ENCODE measurements around the gene UBAC2.

The UBAC2 gene

GRCh38 chr13:99321709-99322108 is 121.1 kb downstream of the UBAC2 start:
- peaks cover 63% of the 10 kb centered on the region for H3K36me3 ChIP-seq (ENCODE audit: insufficient read depth, low read length)
- no peak overlapping the region for H3K4me3 ChIP-seq (ENCODE audit: low read depth in 1 of 2, low read length in 2 of 2)
- no peak overlapping the region for H3K9ac ChIP-seq (ENCODE audit: low read depth, low read length)
- TF ChIP-seq CTCF (IDR thresholded peaks at IDR 0.05; ENCODE audit: borderline replicate concordance, extremely low read depth, low read length, poor library complexity, severe bottlenecking): no peak
- TF ChIP-seq EZH2 (IDR thresholded peaks at IDR 0.05; ENCODE audit: borderline replicate concordance, low read depth, low read length, severe bottlenecking): no peak
- no peak overlapping the region for H3K27ac ChIP-seq (ENCODE audit: low read length)
- no peak for ATAC-seq (ENCODE audit: insufficient read depth, low read depth)
- no peaks in the 10 kb centered on the region for H3K79me2 ChIP-seq (ENCODE audit: insufficient read depth, low read length)
- no peak overlapping the region for H3K4me2 ChIP-seq (ENCODE audit: insufficient read depth, low read length)
- no peaks in the 10 kb centered on the region for H3K9me3 ChIP-seq (ENCODE audit: insufficient read depth, low read length, severe bottlenecking)
- H2AFZ ChIP-seq (ENCODE audit: low read depth, low read length): no peak overlapping the region
- H4K20me1 ChIP-seq (ENCODE audit: insufficient read depth, low read length): no peaks in the 10 kb centered on the region
- no peaks in the 10 kb centered on the region for H3K27me3 ChIP-seq (ENCODE audit: insufficient read depth, low read length, poor library complexity)
- peaks cover 6% of the 10 kb centered on the region for H3K4me1 ChIP-seq (ENCODE audit: insufficient read depth, low read length)
- DNase-seq: no peak

- ATAC-seq (ENCODE audit: insufficient read depth, low read depth): no peak
Measured at GRCh38 chr13:99322297-99323103, 121.8 kb downstream of the UBAC2 start.

GRCh38 chr13:99323488-99323887 is 122.8 kb downstream of the UBAC2 start:
- Histone ChIP-seq H3K36me3 (ENCODE audit: insufficient read depth, low read length) (peaks cover 60% of the 10 kb centered on the region), H3K79me2 (ENCODE audit: insufficient read depth, low read length) (no peaks in the 10 kb centered on the region), H3K9ac (ENCODE audit: low read depth, low read length) (no peak overlapping the region), H3K27me3 (ENCODE audit: insufficient read depth, low read length, poor library complexity) (no peaks in the 10 kb centered on the region), H3K9me3 (ENCODE audit: insufficient read depth, low read length, severe bottlenecking) (no peaks in the 10 kb centered on the region), H3K27ac (ENCODE audit: low read length) (no peak overlapping the region), H4K20me1 (ENCODE audit: insufficient read depth, low read length) (no peaks in the 10 kb centered on the region), H2AFZ (ENCODE audit: low read depth, low read length) (no peak overlapping the region), H3K4me3 (ENCODE audit: low read depth in 1 of 2, low read length in 2 of 2) (no peak overlapping the region), H3K4me1 (ENCODE audit: insufficient read depth, low read length) (peaks cover 6% of the 10 kb centered on the region), H3K4me2 (ENCODE audit: insufficient read depth, low read length) (no peak overlapping the region)
- no peak for ATAC-seq (ENCODE audit: insufficient read depth, low read depth)
- no peak for DNase-seq
- TF ChIP-seq CTCF (IDR thresholded peaks at IDR 0.05; ENCODE audit: borderline replicate concordance, extremely low read depth, low read length, poor library complexity, severe bottlenecking): no peak
- TF ChIP-seq EZH2 (IDR thresholded peaks at IDR 0.05; ENCODE audit: borderline replicate concordance, low read depth, low read length, severe bottlenecking): no peak

More at GRCh38 chr13:99322297-99323103, 121.8 kb downstream of the UBAC2 start:
- Histone ChIP-seq H3K36me3 (ENCODE audit: insufficient read depth, low read length) (peaks cover 56% of the 10 kb centered on the region), H3K4me3 (ENCODE audit: low read depth in 1 of 2, low read length in 2 of 2) (no peak overlapping the region), H3K4me1 (ENCODE audit: insufficient read depth, low read length) (peaks cover 6% of the 10 kb centered on the region), H2AFZ (ENCODE audit: low read depth, low read length) (no peak overlapping the region), H3K27me3 (ENCODE audit: insufficient read depth, low read length, poor library complexity) (no peaks in the 10 kb centered on the region), H4K20me1 (ENCODE audit: insufficient read depth, low read length) (no peaks in the 10 kb centered on the region), H3K79me2 (ENCODE audit: insufficient read depth, low read length) (no peaks in the 10 kb centered on the region), H3K9me3 (ENCODE audit: insufficient read depth, low read length, severe bottlenecking) (no peaks in the 10 kb centered on the region), H3K4me2 (ENCODE audit: insufficient read depth, low read length) (no peak overlapping the region), H3K9ac (ENCODE audit: low read depth, low read length) (no peak overlapping the region), H3K27ac (ENCODE audit: low read length) (no peak overlapping the region)
- no peak for TF ChIP-seq EZH2 (IDR thresholded peaks at IDR 0.05; ENCODE audit: borderline replicate concordance, low read depth, low read length, severe bottlenecking)
- TF ChIP-seq CTCF (IDR thresholded peaks at IDR 0.05; ENCODE audit: borderline replicate concordance, extremely low read depth, low read length, poor library complexity, severe bottlenecking): no peak
- no peak for DNase-seq

All from DND-41 (cell line).